ENCODE measurements around the gene SYTL5. TPM values are rescaled to one million over a fixed set of nuclear protein-coding genes. Genes with fewer than 3 reads are reported as not detected.
A peak's percentile ranks its signal among the peaks of the same experiment; 100 is the strongest.

The SYTL5 gene
- total and polyA plus RNA-seq, 3 donors from 2014 or later: 1.0 to 1.7 (median 1.1) TPM

GRCh38 chrX:38129366-38129765, 123.0 kb downstream of the SYTL5 start:
- Histone ChIP-seq H3K4me1 (no peaks in the 10 kb centered on the region), H3K4me3 (no peak overlapping the region), H3K27me3 (no peaks in the 10 kb centered on the region), H3K9me3 (no peaks in the 10 kb centered on the region), H3K27ac (no peak overlapping the region), H3K36me3 (ENCODE audit: low read depth, missing control alignments) (no peaks in the 10 kb centered on the region)
- no peak for DNase-seq
- intact Hi-C loops (cut with DNase I; ENCODE audit: low total_unique reads): no loop called here
- no peak for TF ChIP-seq POLR2A (IDR thresholded peaks at IDR 0.05)
- no peak for TF ChIP-seq CTCF (IDR thresholded peaks at IDR 0.05)

- intact Hi-C loops (cut with DNase I; ENCODE audit: low total_unique reads): no loop called here
- TF ChIP-seq POLR2A (IDR thresholded peaks at IDR 0.05) (no peak), CTCF (IDR thresholded peaks at IDR 0.05) (no peak)
- H3K27me3 ChIP-seq: no peaks in the 10 kb centered on the region
- 0 to 76% methylated on average over 2 of the region's 2 CpGs for WGBS, 2 donors
- H3K27ac ChIP-seq: no peak overlapping the region
- H3K4me1 ChIP-seq: no peaks in the 10 kb centered on the region
- no peak overlapping the region for H3K4me3 ChIP-seq
- H3K9me3 ChIP-seq: no peaks in the 10 kb centered on the region
- H3K36me3 ChIP-seq (ENCODE audit: low read depth, missing control alignments): no peaks in the 10 kb centered on the region
- DNase-seq: no peak
These were observed 132.0 kb downstream of the SYTL5 start for GRCh38 chrX:38138157-38138891.

GRCh38 chrX:38138900-38139299, 132.5 kb downstream of the SYTL5 start:
- H3K9me3 ChIP-seq: no peaks in the 10 kb centered on the region
- intact Hi-C loops (cut with DNase I; ENCODE audit: low total_unique reads): no loop called here
- H3K4me3 ChIP-seq: no peak overlapping the region
- H3K4me1 ChIP-seq: no peaks in the 10 kb centered on the region
- 90 to 100% methylated on average over 2 of the region's 2 CpGs for WGBS, 2 donors
- H3K27me3 ChIP-seq: no peaks in the 10 kb centered on the region
- DNase-seq: no peak
- H3K36me3 ChIP-seq (ENCODE audit: low read depth, missing control alignments): no peaks in the 10 kb centered on the region
- no peak overlapping the region for H3K27ac ChIP-seq
- TF ChIP-seq CTCF (IDR thresholded peaks at IDR 0.05) (no peak), POLR2A (IDR thresholded peaks at IDR 0.05) (no peak)

GRCh38 chrX:38142610-38143009, 136.3 kb downstream of the SYTL5 start:
- peak; percentile 16 for DNase-seq
- intact Hi-C loops (cut with DNase I; ENCODE audit: low total_unique reads): no loop called here
- Histone ChIP-seq H3K36me3 (ENCODE audit: low read depth, missing control alignments) (no peaks in the 10 kb centered on the region), H3K4me1 (no peaks in the 10 kb centered on the region), H3K4me3 (no peak overlapping the region), H3K27me3 (no peaks in the 10 kb centered on the region), H3K9me3 (no peaks in the 10 kb centered on the region), H3K27ac (peak overlapping the region in 1 of 2 donors; percentile 41)
- WGBS, 2 donors: 40 to 47% methylated on average over 1 of the region's 1 CpG
- TF ChIP-seq POLR2A (IDR thresholded peaks at IDR 0.05) (no peak), CTCF (IDR thresholded peaks at IDR 0.05) (no peak)

GRCh38 chrX:38149016-38149415, 142.7 kb downstream of the SYTL5 start:
- intact Hi-C loops (cut with DNase I; ENCODE audit: low total_unique reads): no loop called here
- no peak overlapping the region for H3K27ac ChIP-seq
- TF ChIP-seq CTCF (IDR thresholded peaks at IDR 0.05) (no peak), POLR2A (IDR thresholded peaks at IDR 0.05) (no peak)
- 80 to 100% methylated on average over 2 of the region's 2 CpGs for WGBS, 2 donors
- no peaks in the 10 kb centered on the region for H3K36me3 ChIP-seq (ENCODE audit: low read depth, missing control alignments)
- no peaks in the 10 kb centered on the region for H3K4me1 ChIP-seq
- H3K4me3 ChIP-seq: no peak overlapping the region
- no peaks in the 10 kb centered on the region for H3K27me3 ChIP-seq
- H3K9me3 ChIP-seq: no peaks in the 10 kb centered on the region
- DNase-seq: no peak

Measured in testis (tissue), 3 donors.